GM12878 (cell line): ENCODE measurements around the gene LRRC8D. TPM values are rescaled to one million over a fixed set of nuclear protein-coding genes. Genes with fewer than 3 reads are reported as not detected.

Source experiments
- ATAC-seq: fragments of 200-7000 bp; cut with Tn5 transposase; 3 replicates; pipeline ENCODE4 v1.9.1; 2020; ENCODE audit warnings: mild to moderate bottlenecking, moderate library complexity
- BruUV-seq: library from RNA; stranded (reverse); fragments of 400-500 nt; replicated peaks from 2 replicates; lab custom pipeline; 2021; lab: Mats Ljungman, UMichigan
- CTCF ChIA-PET: fragments of 300-600 bp; sonication (Branson Sonifier 250); formaldehyde crosslinking; extraction: SDS; loops from one replicate; lab custom pipeline; 2021; ENCODE audit warnings: inconsistent platforms; lab: Yijun Ruan, JAX
- POLR2A ChIA-PET: fragments of 350-600 bp; formaldehyde crosslinking; extraction: SDS; loops from one replicate; lab custom pipeline; 2021; ENCODE audit warnings: inconsistent platforms; lab: Charles Lee
- RAD21 ChIA-PET: fragments of 300-600 bp; sonication (Branson Sonifier 250); formaldehyde crosslinking; loops from one replicate; lab custom pipeline; 2023; ENCODE audit warnings: antibody characterized with exemption; ENCODE audit not compliant: unreplicated experiment; lab: Charles Lee
- SMC1A ChIA-PET: fragments of 300-600 bp; sonication (Branson Sonifier 250); formaldehyde crosslinking; loops from one replicate; lab custom pipeline; 2023; ENCODE audit not compliant: unreplicated experiment, uncharacterized antibody; lab: Charles Lee
- DNase-seq: peaks from one replicate; pipeline ENCODE4 v3.0.0-alpha.2; 2011; ENCODE audit warnings: low read depth, low spot score
- FAIRE-seq: peaks from 3 replicates; lab custom pipeline; 2011; peaks lifted over from hg19 to GRCh38; lab: Jason Lieb, UNC
- H2AFZ ChIP-seq: 2 replicates; pipeline ENCODE4 v1.6.0; 2011; ENCODE audit warnings: low read depth, low read length, control low read depth; ENCODE audit not compliant: control insufficient read depth
- H3K27ac ChIP-seq: 2 replicates; pipeline ENCODE4 v1.5.1; 2011; ENCODE audit warnings: control low read depth; ENCODE audit not compliant: control insufficient read depth, insufficient read depth
- H3K27me3 ChIP-seq, 2 experiments: replicated peaks in 1 of 2; 2 replicates each; pipeline versions ENCODE4 v1.6.0 to v1.6.1; 2011; ENCODE audit warnings: low read length in 1 of 2; ENCODE audit not compliant: control insufficient read depth in 2 of 2, insufficient read depth in 2 of 2
- H3K36me3 ChIP-seq, 2 experiments: 2 replicates each; pipeline ENCODE4 v1.5.1; 2011; ENCODE audit warnings: low read length in 1 of 2; ENCODE audit not compliant: control insufficient read depth in 2 of 2, insufficient read depth in 2 of 2
- H3K4me1 ChIP-seq: 2 replicates; pipeline ENCODE4 v1.6.1; 2011; ENCODE audit warnings: mild to moderate bottlenecking, low read length, moderate library complexity, mixed read lengths; ENCODE audit not compliant: control insufficient read depth, insufficient read depth
- H3K4me2 ChIP-seq: 2 replicates; pipeline ENCODE4 v1.6.0; 2011; ENCODE audit warnings: control low read depth; ENCODE audit not compliant: control insufficient read depth, insufficient read depth
- H3K4me3 ChIP-seq: fragments of 200-600 bp; sonication (generic); 2 replicates; pipeline ENCODE4 v1.5.1; 2016
- H3K79me2 ChIP-seq: 2 replicates; pipeline ENCODE4 v1.6.0; 2011; ENCODE audit warnings: low read length; ENCODE audit not compliant: control insufficient read depth, insufficient read depth
- H3K9ac ChIP-seq: 2 replicates; pipeline ENCODE4 v1.8.0; 2011; ENCODE audit warnings: low read length, control low read depth, mixed read lengths; ENCODE audit not compliant: control insufficient read depth, insufficient read depth
- H3K9me3 ChIP-seq: replicated peaks from 3 replicates; pipeline ENCODE4 v1.5.1; 2011; ENCODE audit warnings: mild to moderate bottlenecking, low read length; ENCODE audit not compliant: control insufficient read depth, insufficient read depth
- H4K20me1 ChIP-seq: 2 replicates; pipeline ENCODE4 v1.6.0; 2011; ENCODE audit not compliant: control insufficient read depth, insufficient read depth
- CBX5 ChIP-seq: sonication (generic); IDR thresholded peaks from 2 replicates; pipeline ENCODE4 v1.6.1; 2016; ENCODE audit warnings: low read depth, moderate library complexity, mild to moderate bottlenecking, inconsistent platforms
- CHD4 ChIP-seq: fragments of 200-600 bp; sonication (generic); IDR thresholded peaks from 2 replicates; pipeline ENCODE4 v1.6.1; 2016; ENCODE audit warnings: mild to moderate bottlenecking
- CREB1 ChIP-seq: IDR thresholded peaks from 2 replicates; pipeline ENCODE4 v1.6.1; 2012; ENCODE audit warnings: low read depth, mild to moderate bottlenecking, inconsistent platforms
- EED ChIP-seq: sonication (generic); IDR thresholded peaks from 2 replicates; pipeline ENCODE4 v1.6.1; 2016; ENCODE audit warnings: antibody characterized with exemption, low read depth
- ETV6 ChIP-seq, 2 experiments: fragments of 450-650 bp in 1 of 2; IDR thresholded peaks in 1 of 2; conservative IDR thresholded peaks in 1 of 2; 2 replicates each; pipeline ENCODE4 v1.6.1; 2014; ENCODE audit warnings: antibody characterized with exemption in 1 of 2, borderline replicate concordance in 1 of 2, low read depth in 1 of 2, mild to moderate bottlenecking in 1 of 2, moderate library complexity in 1 of 2
- EZH2 ChIP-seq: IDR thresholded peaks from 2 replicates; pipeline ENCODE4 v1.6.1; 2012; ENCODE audit warnings: low read depth, mild to moderate bottlenecking, control low read depth, inconsistent platforms, low read length, borderline replicate concordance; ENCODE audit not compliant: control insufficient read depth
- IRF4 ChIP-seq: IDR thresholded peaks from 2 replicates; pipeline ENCODE4 v1.6.1; 2011; ENCODE audit warnings: low read depth, low read length
- WGBS: methylation state at CpG from one replicate; pipeline ENCODE4 v1.1.6; 2016; ENCODE audit warnings: low lambda C conversion rate; ENCODE audit not compliant: insufficient replicate concordance, insufficient coverage; ENCODE audit errors: missing lambda C conversion rate; 5-methylcytosine and 5-hydroxymethylcytosine counted together
- in situ Hi-C: fragments of 300-500 bp; cut with MboI; formaldehyde crosslinking; loops from 9 replicates; pipeline ENCODE4 v1.14.3; 2018; ENCODE audit warnings: mixed read lengths
- intact Hi-C: fragments of 100-400 bp; cut with micrococcal nuclease; formaldehyde crosslinking; loops from one replicate; pipeline ENCODE4 v1.14.2; 2022; ENCODE audit not compliant: unreplicated experiment
- polyA plus RNA-seq, 11 experiments: library from polyadenylated mRNA; depleted of rRNA in 4 of 11; unstranded in 6 of 11; stranded (reverse) in 5 of 11; fragments of >200 nt; fragmentation: Nextera tagmentation in 4 of 11; fragmentation: Illumina TruSeq in 1 of 11; extraction: Ambion mirVana in 4 of 11; extraction: Trizol in 1 of 11; gene quantifications; 1 replicate in 1 of 11; 2 replicates in 10 of 11; pipeline versions ENCODE4 v1.2.1 to v1.2.3, GENCODE V29; 2011 to 2016; ENCODE audit warnings: inconsistent platforms in 2 of 11, missing spikeins in 2 of 11, low read depth in 1 of 11
- total RNA-seq, 4 experiments: library from RNA; depleted of rRNA in 3 of 4; stranded (reverse); fragments of >200 nt in 3 of 4; fragmentation: Illumina TruSeq in 1 of 4; extraction: Trizol in 1 of 4; gene quantifications; 2 replicates each; pipeline versions ENCODE4 v1.2.1 to v1.2.3, GENCODE V29; 2013 to 2021
- TF ChIP-seq, protein P1 (sequence below): fragments of 450-650 bp; IDR thresholded peaks from 2 replicates; pipeline ENCODE4 v1.6.1; 2017; ENCODE audit warnings: antibody characterized with exemption, mild to moderate bottlenecking, moderate library complexity
- TF ChIP-seq, protein P2 (sequence below): fragments of 450-650 bp; IDR thresholded peaks from 2 replicates; pipeline ENCODE4 v1.6.1; 2018; ENCODE audit warnings: borderline replicate concordance, mild to moderate bottlenecking; ENCODE audit not compliant: partially characterized antibody
- TF ChIP-seq, protein P3 (sequence below): IDR thresholded peaks from 2 replicates; pipeline ENCODE4 v1.6.1; 2012; ENCODE audit warnings: low read length, inconsistent platforms
- TF ChIP-seq, protein P4 (sequence below): fragments of 450-650 bp; IDR thresholded peaks from 2 replicates; pipeline ENCODE4 v1.6.1; 2017; ENCODE audit warnings: mild to moderate bottlenecking, moderate library complexity

The LRRC8D gene
- total and polyA plus RNA-seq, 10 of the 15 experiments (the other 5 are each of a cell fraction or from before 2014, with no cell fraction given), result 5.6 to 44.1 (median 26.8) TPM

DNA sequence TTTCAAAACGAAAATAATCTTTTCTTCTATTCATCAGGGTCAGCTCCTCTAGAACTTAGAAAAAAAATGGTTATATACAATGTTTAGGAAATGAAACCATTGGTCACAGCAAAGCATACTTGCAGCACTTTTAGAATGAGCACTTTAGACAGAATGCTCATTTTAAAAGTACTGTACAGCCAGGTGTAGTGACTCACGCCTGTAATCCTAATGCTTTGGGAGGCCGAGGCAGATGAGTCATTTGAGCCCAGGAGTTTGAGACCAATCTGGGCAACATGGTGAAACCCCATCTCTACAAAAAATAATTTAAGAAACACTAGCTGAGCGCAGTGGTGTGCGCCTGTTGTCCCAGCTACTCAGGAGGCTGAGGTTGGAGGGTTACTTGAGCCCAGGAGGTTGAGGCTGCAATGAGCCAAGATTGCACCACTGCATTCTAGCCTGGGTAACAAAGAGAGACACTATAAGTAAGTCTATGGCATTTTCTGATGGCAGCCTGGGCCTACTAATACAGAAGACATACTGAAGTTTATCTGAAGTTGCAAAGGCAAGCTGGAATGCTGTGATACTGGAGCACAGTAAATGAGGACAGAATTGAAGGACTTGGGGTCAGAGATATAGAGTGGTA is 125.1 kb downstream of the LRRC8D start:
- H2AFZ ChIP-seq, result no peak overlapping the region
- FAIRE-seq (peak; percentile 73), ATAC-seq (peak; percentile 94), DNase-seq (peak; percentile 69)
- peak overlapping the region; percentile 85 for H3K4me2 ChIP-seq
- BruUV-seq, result no TSS peak
- no peaks in the 10 kb centered on the region for H3K9me3 ChIP-seq
- no peaks in the 10 kb centered on the region for H4K20me1 ChIP-seq
- H3K9ac ChIP-seq, result no peak overlapping the region
- RAD21 ChIA-PET, result interaction anchor here (0.9 to 1.6 kb wide), 3 partner anchors 29 to 164 kb away, joined by 3 to 5 read pairs (median 3); no protein-coding TSS in a partner anchor
- POLR2A ChIA-PET, result interaction anchor here (0.6 to 1.3 kb wide), 4 partner anchors 11 to 103 kb away, joined by 3 to 4 read pairs (median 4); no protein-coding TSS in a partner anchor
- H3K79me2 ChIP-seq, result no peaks in the 10 kb centered on the region
- SMC1A ChIA-PET, result interaction anchor here (0.6 to 1.4 kb wide), 10 partner anchors 11 to 334 kb away, joined by 3 to 5 read pairs (median 3); no protein-coding TSS in a partner anchor
- WGBS, result 3% methylated on average over 5 of the region's 5 CpGs
- no peak overlapping the region for H3K4me3 ChIP-seq
- no peaks in the 10 kb centered on the region for H3K36me3 ChIP-seq
- H3K4me1 ChIP-seq, result peaks cover 25% of the 10 kb centered on the region
- peak overlapping the region; percentile 9 for H3K27ac ChIP-seq
- in situ Hi-C loops (no loop called here), intact Hi-C loops (no loop called here)
- H3K27me3 ChIP-seq, result no peaks in the 10 kb centered on the region
- CTCF ChIA-PET, result interaction anchor here (0.7 to 1.6 kb wide), 5 partner anchors 10 to 164 kb away, joined by 3 to 8 read pairs (median 3); no protein-coding TSS in a partner anchor
- TF ChIP-seq CHD4, result no peak
- peak in 1 of 2 experiments; percentile 70; a peak in 2 of 4 replicates for TF ChIP-seq ETV6 (conservative IDR thresholded peaks at IDR 0.05 in 1 of 2, IDR thresholded peaks at IDR 0.05 in 1 of 2; ENCODE audit: borderline replicate concordance in 1 of 2, low read depth in 1 of 2)
- peak; percentile 83 for TF ChIP-seq EED
- TF ChIP-seq, protein P1, sequence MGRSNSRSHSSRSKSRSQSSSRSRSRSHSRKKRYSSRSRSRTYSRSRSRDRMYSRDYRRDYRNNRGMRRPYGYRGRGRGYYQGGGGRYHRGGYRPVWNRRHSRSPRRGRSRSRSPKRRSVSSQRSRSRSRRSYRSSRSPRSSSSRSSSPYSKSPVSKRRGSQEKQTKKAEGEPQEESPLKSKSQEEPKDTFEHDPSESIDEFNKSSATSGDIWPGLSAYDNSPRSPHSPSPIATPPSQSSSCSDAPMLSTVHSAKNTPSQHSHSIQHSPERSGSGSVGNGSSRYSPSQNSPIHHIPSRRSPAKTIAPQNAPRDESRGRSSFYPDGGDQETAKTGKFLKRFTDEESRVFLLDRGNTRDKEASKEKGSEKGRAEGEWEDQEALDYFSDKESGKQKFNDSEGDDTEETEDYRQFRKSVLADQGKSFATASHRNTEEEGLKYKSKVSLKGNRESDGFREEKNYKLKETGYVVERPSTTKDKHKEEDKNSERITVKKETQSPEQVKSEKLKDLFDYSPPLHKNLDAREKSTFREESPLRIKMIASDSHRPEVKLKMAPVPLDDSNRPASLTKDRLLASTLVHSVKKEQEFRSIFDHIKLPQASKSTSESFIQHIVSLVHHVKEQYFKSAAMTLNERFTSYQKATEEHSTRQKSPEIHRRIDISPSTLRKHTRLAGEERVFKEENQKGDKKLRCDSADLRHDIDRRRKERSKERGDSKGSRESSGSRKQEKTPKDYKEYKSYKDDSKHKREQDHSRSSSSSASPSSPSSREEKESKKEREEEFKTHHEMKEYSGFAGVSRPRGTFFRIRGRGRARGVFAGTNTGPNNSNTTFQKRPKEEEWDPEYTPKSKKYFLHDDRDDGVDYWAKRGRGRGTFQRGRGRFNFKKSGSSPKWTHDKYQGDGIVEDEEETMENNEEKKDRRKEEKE, result no peak
- TF ChIP-seq, protein P2, sequence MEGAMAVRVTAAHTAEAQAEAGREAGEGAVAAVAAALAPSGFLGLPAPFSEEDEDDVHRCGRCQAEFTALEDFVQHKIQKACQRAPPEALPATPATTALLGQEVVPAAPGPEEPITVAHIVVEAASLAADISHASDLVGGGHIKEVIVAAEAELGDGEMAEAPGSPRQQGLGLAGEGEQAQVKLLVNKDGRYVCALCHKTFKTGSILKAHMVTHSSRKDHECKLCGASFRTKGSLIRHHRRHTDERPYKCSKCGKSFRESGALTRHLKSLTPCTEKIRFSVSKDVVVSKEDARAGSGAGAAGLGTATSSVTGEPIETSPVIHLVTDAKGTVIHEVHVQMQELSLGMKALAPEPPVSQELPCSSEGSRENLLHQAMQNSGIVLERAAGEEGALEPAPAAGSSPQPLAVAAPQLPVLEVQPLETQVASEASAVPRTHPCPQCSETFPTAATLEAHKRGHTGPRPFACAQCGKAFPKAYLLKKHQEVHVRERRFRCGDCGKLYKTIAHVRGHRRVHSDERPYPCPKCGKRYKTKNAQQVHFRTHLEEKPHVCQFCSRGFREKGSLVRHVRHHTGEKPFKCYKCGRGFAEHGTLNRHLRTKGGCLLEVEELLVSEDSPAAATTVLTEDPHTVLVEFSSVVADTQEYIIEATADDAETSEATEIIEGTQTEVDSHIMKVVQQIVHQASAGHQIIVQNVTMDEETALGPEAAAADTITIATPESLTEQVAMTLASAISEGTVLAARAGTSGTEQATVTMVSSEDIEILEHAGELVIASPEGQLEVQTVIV, result no peak
- TF ChIP-seq EZH2, result no peak
- TF ChIP-seq CBX5, result 0 out of 2 replicates have a peak, but pooled peaks have one; percentile 31
- 0 out of 2 replicates have a peak, but pooled peaks have one; percentile 28 for TF ChIP-seq CREB1
- TF ChIP-seq, protein P3, sequence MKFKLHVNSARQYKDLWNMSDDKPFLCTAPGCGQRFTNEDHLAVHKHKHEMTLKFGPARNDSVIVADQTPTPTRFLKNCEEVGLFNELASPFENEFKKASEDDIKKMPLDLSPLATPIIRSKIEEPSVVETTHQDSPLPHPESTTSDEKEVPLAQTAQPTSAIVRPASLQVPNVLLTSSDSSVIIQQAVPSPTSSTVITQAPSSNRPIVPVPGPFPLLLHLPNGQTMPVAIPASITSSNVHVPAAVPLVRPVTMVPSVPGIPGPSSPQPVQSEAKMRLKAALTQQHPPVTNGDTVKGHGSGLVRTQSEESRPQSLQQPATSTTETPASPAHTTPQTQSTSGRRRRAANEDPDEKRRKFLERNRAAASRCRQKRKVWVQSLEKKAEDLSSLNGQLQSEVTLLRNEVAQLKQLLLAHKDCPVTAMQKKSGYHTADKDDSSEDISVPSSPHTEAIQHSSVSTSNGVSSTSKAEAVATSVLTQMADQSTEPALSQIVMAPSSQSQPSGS, result peak; percentile 73
- TF ChIP-seq, protein P4, sequence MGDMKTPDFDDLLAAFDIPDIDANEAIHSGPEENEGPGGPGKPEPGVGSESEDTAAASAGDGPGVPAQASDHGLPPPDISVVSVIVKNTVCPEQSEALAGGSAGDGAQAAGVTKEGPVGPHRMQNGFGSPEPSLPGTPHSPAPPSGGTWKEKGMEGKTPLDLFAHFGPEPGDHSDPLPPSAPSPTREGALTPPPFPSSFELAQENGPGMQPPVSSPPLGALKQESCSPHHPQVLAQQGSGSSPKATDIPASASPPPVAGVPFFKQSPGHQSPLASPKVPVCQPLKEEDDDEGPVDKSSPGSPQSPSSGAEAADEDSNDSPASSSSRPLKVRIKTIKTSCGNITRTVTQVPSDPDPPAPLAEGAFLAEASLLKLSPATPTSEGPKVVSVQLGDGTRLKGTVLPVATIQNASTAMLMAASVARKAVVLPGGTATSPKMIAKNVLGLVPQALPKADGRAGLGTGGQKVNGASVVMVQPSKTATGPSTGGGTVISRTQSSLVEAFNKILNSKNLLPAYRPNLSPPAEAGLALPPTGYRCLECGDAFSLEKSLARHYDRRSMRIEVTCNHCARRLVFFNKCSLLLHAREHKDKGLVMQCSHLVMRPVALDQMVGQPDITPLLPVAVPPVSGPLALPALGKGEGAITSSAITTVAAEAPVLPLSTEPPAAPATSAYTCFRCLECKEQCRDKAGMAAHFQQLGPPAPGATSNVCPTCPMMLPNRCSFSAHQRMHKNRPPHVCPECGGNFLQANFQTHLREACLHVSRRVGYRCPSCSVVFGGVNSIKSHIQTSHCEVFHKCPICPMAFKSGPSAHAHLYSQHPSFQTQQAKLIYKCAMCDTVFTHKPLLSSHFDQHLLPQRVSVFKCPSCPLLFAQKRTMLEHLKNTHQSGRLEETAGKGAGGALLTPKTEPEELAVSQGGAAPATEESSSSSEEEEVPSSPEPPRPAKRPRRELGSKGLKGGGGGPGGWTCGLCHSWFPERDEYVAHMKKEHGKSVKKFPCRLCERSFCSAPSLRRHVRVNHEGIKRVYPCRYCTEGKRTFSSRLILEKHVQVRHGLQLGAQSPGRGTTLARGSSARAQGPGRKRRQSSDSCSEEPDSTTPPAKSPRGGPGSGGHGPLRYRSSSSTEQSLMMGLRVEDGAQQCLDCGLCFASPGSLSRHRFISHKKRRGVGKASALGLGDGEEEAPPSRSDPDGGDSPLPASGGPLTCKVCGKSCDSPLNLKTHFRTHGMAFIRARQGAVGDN, result no peak
- peak; percentile 57; the same call in 1 of the 2 replicates for TF ChIP-seq IRF4
